Left ventricle myocardium inferior (tissue), 1 donor: ENCODE data around the gene COMMD10. TPM values are rescaled to one million over a fixed set of nuclear protein-coding genes. Genes with fewer than 3 reads are reported as not detected.
A peak's percentile ranks its signal among the peaks of the same experiment; 100 is the strongest.
"Not testable (repeated sequence)": the region's sequence is repeated elsewhere in the genome, so short reads cannot be mapped to it uniquely, and the experiment has no call there.

Source experiments
- DNase-seq: peaks from one replicate; pipeline ENCODE4 v3.0.0-alpha.2; 2020
- H3K27ac ChIP-seq: fragments of 200-600 bp; replicated peaks from 2 replicates; pipeline ENCODE4 v1.8.0; 2021
- H3K27me3 ChIP-seq: fragments of 200-600 bp; 2 replicates; pipeline ENCODE4 v1.8.0; 2021; ENCODE audit warnings: low read depth
- H3K36me3 ChIP-seq: fragments of 200-600 bp; 2 replicates; pipeline ENCODE4 v1.8.0; 2021
- H3K4me1 ChIP-seq: fragments of 200-600 bp; 2 replicates; pipeline ENCODE4 v1.8.0; 2021
- H3K4me3 ChIP-seq: fragments of 200-600 bp; 2 replicates; pipeline ENCODE4 v1.8.0; 2021; ENCODE audit warnings: mild to moderate bottlenecking, moderate library complexity
- H3K9me3 ChIP-seq: fragments of 200-600 bp; replicated peaks from 2 replicates; pipeline ENCODE4 v1.8.0; 2021
- intact Hi-C: fragments of 100-400 bp; cut with micrococcal nuclease; formaldehyde crosslinking; loops from one replicate; pipeline ENCODE4 v1.11.0; 2022
- total RNA-seq: library from RNA; stranded (reverse); fragmentation: NEBNext Ultra II Directional; extraction: Animal tissue kit (Norgen Biotek cat#: 25700); gene quantifications from one replicate; pipeline ENCODE4 v1.2.1, GENCODE V29; 2021
- TF ChIP-seq, protein P1 (sequence below): fragments of 200-600 bp; IDR thresholded peaks from 2 replicates; pipeline ENCODE4 v1.8.0; 2021; ENCODE audit warnings: antibody characterized with exemption, mild to moderate bottlenecking, borderline replicate concordance
- donor health status: DM: no; HTN: yes; CAD: no; lungs with severe emphysema.

COMMD10 gene
- total RNA-seq, 1 donor from 2014 or later: 39.4 TPM

DNA sequence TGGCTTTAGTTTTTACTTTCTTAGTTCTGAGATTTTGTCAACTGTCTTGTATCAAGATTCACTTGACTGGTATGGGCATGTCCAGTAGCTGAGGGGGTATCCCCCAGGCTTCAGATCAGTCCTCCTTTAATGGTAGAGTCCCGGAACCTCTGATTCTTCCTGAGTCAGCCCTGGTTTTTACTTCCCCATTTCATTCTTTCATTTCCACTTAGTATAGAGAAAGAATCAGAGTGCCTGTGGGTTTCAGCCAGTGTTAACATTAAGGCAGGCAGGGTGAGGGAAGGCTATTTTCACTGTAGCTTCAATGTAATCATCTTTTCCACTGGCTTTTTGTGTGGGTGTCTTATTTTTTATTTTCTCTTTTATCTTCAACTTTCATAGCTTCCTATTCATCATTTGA, 8.3 kb upstream of the COMMD10 start:
- Histone ChIP-seq H3K36me3 (peaks cover 8% of the 10 kb centered on the region), H3K4me1 (no peaks in the 10 kb centered on the region), H3K27ac (no peak overlapping the region), H3K9me3 (no peaks in the 10 kb centered on the region), H3K4me3 (no peak overlapping the region), H3K27me3 (no peaks in the 10 kb centered on the region)
- TF ChIP-seq, protein P1, sequence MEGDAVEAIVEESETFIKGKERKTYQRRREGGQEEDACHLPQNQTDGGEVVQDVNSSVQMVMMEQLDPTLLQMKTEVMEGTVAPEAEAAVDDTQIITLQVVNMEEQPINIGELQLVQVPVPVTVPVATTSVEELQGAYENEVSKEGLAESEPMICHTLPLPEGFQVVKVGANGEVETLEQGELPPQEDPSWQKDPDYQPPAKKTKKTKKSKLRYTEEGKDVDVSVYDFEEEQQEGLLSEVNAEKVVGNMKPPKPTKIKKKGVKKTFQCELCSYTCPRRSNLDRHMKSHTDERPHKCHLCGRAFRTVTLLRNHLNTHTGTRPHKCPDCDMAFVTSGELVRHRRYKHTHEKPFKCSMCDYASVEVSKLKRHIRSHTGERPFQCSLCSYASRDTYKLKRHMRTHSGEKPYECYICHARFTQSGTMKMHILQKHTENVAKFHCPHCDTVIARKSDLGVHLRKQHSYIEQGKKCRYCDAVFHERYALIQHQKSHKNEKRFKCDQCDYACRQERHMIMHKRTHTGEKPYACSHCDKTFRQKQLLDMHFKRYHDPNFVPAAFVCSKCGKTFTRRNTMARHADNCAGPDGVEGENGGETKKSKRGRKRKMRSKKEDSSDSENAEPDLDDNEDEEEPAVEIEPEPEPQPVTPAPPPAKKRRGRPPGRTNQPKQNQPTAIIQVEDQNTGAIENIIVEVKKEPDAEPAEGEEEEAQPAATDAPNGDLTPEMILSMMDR: no peak
- intact Hi-C loops: no loop called here
- no peak for DNase-seq

DNA sequence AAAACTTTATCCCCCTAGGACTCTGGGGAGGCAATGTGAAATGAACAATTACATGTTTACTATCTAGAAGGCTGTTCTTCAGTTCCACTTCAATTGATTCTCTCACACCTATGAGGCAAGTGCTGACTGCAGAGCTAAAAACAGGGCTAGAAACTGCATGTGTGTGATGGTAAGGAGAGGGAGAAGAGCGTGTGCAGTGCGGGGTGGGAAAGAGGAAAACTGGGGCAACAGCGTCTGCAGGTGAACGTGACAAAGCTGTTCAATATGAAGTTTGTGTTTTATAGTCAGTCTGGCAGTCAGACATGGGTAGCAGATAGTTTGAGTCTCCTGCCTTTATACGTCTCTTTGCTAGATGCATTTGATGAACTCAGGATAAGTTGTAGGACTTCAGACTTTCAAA, 6.6 kb upstream of the COMMD10 start:
- DNase-seq: no peak
- no peak overlapping the region for H3K4me3 ChIP-seq
- H3K36me3 ChIP-seq: peaks cover 8% of the 10 kb centered on the region
- no peaks in the 10 kb centered on the region for H3K9me3 ChIP-seq
- TF ChIP-seq, protein P1: no peak
- H3K27ac ChIP-seq: no peak overlapping the region
- no peaks in the 10 kb centered on the region for H3K4me1 ChIP-seq
- H3K27me3 ChIP-seq: no peaks in the 10 kb centered on the region
- intact Hi-C loops: no loop called here

DNA sequence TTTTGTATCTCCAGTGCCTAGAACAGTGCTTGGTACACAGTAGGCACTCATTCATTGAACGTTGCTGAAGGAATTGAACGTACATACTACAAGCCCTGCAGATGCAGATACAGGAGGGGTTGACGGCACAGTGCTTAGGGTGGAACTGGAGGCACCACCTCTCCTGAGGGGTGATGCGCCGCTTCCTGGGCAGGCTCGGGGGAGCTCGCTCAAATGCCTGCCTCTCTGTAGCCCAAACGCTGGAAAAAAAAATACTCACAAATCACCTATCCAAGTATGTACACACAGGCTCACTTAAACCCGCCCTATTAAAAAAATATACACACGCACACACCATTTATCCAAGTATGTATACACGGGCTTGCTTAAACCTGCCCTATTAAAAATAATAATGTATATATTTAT, 536 bp upstream of the COMMD10 start:
- H3K9me3 ChIP-seq: no peaks in the 10 kb centered on the region
- no peaks in the 10 kb centered on the region for H3K27me3 ChIP-seq
- intact Hi-C loops: no loop called here
- DNase-seq: no peak
- H3K27ac ChIP-seq: peak overlapping the region; percentile 95
- peaks cover 59% of the 10 kb centered on the region for H3K4me1 ChIP-seq
- peaks cover 20% of the 10 kb centered on the region for H3K36me3 ChIP-seq
- peak overlapping the region; percentile 93 for H3K4me3 ChIP-seq
- TF ChIP-seq, protein P1: no peak

DNA sequence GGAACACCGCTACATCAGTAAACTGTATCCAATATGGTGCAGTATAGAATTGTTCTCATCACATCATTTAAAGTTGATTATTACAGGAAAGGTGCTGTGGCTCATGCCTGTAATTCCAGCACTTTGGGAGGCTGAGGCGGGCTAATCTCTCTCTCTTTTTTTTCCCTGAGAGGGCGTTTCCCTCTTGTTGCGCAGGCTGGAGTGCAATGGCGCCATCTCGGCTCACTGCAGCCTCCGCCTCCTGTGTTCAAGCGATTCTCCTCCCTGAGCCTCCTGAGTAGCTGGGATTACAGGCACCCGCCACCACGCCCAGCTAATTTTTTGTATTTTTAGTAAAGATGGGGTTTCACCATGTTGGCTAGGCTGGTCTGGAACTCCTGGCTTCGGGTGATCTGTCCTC, 1.5 kb downstream of the COMMD10 start:
- H3K9me3 ChIP-seq, H3K27ac ChIP-seq, H3K27me3 ChIP-seq, DNase-seq, intact Hi-C loops: not testable (repeated sequence)
- Histone ChIP-seq H3K4me3 (peak overlapping the region; percentile 93), H3K4me1 (peaks cover 73% of the 10 kb centered on the region), H3K36me3 (peaks cover 12% of the 10 kb centered on the region)

DNA sequence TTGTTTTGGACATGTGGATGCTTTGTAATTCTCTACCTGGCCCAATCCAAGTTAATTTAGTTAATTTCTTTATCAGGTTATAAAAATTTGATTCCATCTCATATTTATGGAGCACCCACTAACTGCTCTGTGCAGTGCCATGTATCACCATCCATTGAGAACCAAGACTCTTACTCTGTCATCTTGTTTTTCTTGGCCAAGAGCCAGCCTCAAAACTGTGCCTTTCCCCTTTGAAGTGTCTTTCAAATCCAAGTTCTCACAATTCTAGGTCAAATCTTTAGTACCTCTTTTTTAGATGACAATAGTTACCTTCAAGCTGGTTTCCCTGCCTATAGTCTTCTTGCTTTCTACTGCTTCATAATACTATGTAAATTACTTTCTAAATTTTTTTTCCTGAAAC, 3.2 kb downstream of the COMMD10 start:
- Histone ChIP-seq H3K36me3 (peaks cover 23% of the 10 kb centered on the region), H3K9me3 (no peaks in the 10 kb centered on the region), H3K4me3 (no peak overlapping the region), H3K27ac (no peak overlapping the region), H3K27me3 (no peaks in the 10 kb centered on the region), H3K4me1 (peaks cover 76% of the 10 kb centered on the region)
- no peak for DNase-seq
- intact Hi-C loops: no loop called here
- TF ChIP-seq, protein P1: no peak

DNA sequence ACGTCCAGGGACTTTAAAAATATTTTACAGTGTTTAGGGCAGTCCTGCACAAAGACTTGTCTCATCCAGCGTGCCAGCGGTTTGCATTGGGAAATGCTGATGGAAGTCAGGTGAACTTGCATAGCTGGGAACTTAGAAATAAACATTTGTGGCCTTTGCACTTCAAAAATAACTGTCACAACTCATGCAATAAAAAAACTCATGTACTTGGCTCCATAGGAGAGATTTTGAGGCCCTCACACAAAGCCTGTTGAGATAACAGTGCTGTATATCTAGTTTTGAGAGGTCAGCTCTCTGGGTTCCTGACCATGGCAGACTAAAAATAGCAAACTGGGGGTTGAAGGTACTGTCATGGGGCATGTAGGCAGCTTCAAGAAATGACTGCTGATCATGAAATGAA, 5.5 kb downstream of the COMMD10 start:
- Histone ChIP-seq H3K27me3 (no peaks in the 10 kb centered on the region), H3K4me3 (peak overlapping the region; percentile 19), H3K27ac (peak overlapping the region; percentile 82), H3K4me1 (peaks cover 56% of the 10 kb centered on the region), H3K36me3 (peaks cover 45% of the 10 kb centered on the region), H3K9me3 (no peaks in the 10 kb centered on the region)
- TF ChIP-seq, protein P1: no peak
- intact Hi-C loops: no loop called here
- DNase-seq: no peak
